ENCODE results near the gene TCAIM. TPM values are rescaled to one million over a fixed set of nuclear protein-coding genes. Genes with fewer than 3 reads are reported as not detected.
"Not testable (repeated sequence)": the region's sequence is repeated elsewhere in the genome, so short reads cannot be mapped to it uniquely, and the experiment has no call there.

Gene TCAIM
- total RNA-seq, 1 donor from 2014 or later, result 20.5 TPM

DNA sequence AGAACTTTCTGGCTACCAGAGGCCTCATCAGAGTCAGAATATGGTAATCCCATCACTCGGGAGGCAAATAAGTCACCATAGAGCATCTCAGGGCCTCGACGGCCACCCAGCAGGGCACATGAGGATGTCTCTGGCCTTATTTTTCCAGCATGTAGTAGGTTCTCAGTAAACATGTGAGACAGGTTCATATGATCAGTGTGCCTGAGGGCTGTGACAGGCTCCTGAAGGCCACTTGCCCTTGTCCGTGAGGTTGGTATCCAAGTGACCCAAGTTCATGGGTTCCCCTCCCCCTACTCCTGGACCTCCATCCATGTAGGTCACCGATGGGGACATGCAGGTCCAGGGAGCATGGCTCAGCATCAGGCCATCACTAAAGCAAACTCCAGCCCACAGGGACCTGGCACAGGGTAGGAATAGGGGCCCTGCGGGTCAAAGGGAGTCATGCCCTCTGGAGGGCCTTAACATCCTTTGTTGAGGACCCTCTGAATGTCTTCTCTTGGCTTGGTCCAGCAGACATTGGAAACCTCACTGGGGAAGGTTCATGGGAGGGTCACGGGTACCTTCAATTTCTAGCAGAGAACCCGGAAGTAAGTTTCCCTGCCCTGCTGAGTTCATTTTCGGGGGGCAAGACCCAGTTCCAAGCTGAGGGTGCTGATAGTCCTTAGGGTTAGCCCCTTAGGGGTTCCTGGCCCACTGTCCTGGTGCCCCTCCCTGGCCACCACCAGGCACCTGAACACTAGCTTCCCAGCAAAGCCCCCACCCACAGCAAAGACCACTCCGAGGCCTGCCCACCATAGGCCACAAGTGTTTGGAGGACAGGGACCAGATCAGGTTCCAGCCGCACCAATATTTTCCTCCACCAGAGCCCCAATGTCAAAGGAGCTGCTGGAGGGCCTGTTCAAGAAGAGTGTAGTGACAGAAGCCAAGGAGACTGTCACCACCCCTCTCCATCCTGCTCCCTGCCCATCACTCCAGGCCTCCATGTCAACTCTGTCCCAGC is 77.8 kb downstream of the TCAIM start:
- no peak for ATAC-seq

DNA sequence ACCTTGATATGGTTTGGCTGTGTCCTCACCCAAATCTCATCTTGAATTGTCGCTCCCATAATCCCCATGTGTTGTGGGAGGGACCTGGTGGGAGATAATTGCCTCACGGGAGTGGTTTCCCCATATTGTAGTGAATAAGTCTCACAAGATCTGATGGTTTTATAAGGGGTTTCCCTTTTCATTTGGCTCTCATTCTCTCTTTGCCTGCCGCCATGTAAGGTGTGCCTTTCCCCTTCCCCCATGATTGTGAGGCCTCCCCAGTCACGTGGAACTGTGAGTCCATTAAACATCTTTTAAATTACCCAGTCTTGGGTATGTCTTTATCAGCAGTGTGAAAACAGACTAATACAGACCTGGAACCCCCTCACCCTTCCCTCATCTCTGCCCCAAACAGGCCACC is 79.6 kb downstream of the TCAIM start:
- ATAC-seq, result not testable (repeated sequence)

DNA sequence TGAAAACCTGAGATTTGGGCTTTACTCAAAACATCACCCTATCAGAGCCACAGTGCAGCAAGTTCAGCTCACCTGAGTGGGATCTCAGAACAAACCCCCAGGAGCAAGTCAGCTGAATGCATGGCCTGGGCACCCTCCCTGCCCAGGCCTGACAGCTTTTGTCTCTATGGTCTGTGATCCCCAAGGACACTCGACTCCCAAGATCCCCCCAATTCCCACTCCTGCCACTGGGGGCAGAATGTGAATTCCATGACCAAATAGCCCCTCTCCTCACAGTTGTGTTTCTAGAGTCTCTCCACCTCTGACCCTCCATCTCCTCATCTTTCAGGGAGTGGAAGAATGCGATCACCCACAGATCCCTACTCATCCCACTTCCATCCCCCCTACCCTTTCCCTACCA is 80.0 kb downstream of the TCAIM start:
- no peak for ATAC-seq

DNA sequence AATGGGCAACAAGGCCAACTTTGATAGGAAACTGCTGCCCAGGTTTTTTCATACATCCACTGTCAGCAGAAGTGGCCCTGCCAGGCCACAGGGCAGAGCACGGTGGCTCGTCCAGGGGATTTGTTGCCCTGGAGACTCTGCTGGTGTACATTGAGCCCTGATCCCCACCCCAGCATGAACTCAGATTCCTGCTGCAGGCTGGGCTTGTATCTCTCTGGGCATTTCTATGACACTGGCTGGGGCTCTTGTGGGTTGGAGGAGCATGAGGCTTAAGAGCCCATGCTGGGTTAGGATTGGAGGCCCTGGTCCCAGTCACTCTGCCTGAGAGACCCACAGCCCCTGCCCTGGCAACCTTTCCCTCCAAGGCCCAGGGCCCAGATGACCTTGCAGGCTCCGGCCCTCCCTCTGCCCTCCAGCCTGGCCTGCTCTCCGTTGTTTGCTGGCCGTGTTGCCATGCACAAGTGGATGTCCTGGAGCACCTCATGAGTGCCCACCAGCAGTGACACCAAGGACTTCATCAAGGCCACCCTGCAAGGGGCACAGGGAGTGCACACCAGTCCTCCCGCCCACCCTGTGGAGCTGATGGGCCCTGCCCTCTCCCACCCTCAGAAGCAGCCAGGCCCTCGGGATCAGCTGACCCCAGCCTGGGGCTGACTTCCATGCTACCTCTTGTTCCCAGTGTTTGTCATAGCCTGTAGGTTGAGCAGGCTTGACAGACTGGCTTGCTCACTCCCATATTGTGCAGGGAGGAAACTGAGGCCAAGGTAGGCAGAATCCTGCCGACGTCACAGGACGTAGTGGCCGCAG is 80.8 kb downstream of the TCAIM start:
- ATAC-seq, result no peak

DNA sequence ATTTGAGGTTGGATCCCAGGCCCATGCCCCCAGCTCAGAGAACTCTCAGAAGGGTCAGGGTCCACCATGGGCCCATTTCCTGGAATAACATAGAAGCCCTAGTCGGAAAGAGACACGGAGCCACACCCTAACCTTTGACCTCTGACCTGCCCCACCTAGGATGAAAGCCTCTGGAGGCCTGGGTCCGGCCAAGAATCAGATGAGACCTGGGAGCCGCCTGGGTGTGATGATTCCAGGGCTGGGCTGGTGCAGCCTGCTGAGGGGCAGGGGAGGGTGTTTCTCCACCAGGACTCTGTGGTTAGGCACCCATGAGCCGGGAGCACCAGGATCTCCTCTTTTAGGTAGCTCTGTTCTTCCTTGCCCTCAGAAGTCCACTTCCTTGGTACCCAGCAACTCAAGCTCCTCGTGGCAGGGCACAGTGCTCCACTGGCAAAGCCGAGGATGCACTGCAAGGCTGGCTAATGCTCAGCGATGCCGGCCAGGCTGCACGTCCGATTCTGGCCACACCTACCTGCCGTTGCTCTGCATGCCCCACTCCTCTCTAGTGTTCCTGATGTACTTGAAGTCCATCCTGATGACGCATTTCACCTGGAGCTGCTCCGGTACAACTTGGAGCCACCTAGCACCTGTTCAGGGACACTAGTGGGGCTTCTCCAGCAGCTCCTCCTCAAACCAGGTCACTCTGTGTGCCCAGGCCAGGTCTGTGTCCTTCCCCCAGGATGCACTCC is 81.5 kb downstream of the TCAIM start:
- ATAC-seq, result no peak

DNA sequence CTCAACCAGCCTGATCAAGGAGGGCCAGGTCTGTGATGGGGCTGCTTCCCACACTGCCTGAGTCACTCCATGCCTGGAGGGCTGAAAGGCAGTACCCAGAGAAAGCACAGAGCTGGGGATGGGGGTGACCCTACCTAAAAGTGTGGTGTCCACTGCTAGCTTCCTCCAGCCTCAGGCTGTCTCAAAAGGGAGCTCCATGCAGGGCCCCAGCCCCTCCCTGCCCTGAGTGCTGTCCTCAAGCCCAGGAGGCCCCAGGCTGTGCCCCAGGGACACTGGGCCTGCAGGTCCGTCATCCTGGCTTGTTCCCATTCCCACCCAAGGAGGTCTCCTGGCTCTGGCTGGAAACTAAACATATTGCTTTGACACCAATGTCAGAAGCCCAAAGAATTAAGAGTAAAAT is 82.1 kb downstream of the TCAIM start:
- no peak for ATAC-seq

DNA sequence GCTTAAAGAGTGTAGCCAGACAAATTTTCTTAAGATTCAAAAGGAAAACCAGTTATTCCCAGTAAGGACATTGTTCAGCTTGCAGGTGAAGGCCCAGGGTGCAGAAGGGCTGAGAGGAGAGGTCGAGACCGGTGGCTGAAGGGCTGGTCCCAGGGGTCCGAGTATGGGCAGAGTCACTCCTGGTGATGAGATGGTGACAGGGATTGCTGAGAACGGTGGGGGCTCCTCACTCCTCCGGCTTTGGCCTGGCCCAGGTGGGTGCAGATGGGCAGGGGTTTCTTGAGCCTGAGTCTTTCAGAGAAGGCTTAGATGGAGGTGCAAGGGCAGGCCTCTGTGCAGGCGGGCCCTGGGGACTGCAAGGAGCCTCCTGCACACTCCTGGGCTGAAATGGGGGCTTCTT is 82.7 kb downstream of the TCAIM start:
- no peak for ATAC-seq

DNA sequence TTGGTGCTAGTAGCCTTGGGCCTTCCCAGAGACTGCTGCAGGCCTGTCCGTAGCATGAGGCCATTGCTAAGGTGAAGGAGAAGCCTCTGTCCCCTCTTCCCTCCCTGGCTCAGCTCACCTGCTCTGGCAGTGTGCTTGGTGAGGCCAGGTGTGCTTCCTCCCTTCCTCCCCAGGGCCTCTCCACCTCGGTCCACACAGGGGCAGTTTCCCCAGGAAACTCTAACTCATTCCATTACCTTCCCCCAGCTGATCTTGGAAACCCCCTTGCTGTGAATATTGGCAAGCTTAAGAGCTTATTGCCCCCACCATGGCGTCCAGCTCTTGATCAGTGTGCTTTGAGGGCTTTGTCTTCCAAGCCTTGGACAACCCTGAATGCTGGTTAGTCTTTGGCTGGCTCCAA is 86.2 kb downstream of the TCAIM start:
- no peak for ATAC-seq

DNA sequence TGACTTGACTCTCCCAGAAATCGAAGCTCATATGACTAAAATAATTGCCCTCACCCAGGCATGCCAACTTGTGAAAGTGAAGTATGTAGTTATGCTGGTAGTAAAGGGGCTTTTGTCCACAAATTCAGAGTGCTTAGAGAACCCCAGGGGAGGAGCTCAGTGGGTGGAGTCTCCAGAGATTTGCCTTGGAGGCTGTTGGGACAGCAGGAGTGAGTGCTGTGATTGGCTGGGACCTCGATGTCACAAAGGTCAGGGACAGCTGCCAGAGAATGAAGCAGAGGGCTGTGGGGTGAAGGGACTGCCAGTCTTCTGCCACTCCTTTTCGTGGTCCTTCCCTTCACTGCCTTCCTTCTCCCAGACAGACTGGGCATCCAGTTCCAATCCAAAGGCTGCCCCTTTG is 89.1 kb downstream of the TCAIM start:
- no peak for ATAC-seq

DNA sequence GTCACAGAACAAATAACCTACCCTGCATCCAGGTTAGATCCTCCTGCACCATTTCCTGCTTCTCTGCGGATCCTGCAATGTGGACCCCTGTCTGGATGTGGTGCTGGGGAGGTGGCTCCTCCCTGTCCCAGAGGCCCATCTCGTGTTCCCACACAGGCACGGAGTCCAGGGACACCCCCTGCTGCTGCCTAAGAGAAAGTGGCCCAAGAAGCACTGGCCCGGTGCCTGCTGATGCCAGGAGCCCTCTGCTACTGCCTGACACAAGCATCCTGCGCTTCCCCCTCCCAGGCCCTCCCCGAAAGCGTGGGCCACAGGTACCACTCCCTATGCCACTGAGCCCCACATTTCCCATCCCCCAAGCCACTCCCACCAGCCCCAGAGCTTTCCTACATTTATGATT is 90.3 kb downstream of the TCAIM start:
- ATAC-seq, result no peak

DNA sequence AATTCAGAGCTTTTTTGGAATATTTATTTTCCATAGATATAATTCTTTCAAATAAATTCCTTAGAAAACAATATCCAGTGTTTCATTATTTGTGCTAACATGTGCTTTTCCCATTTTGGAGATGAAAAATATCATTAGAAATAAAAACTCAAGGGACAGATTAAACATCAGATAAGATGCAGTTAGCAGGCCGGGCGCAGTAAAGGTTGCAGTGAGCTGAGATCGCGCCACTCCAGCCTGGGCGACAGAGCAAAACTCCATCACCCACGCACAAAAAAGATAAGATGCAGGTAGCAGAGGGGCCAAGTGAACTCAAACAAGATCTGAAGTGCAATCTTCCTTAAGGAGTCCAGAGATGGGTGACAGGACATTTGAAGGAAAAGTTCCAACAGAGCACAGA is 90.9 kb downstream of the TCAIM start:
- ATAC-seq, result no peak

DNA sequence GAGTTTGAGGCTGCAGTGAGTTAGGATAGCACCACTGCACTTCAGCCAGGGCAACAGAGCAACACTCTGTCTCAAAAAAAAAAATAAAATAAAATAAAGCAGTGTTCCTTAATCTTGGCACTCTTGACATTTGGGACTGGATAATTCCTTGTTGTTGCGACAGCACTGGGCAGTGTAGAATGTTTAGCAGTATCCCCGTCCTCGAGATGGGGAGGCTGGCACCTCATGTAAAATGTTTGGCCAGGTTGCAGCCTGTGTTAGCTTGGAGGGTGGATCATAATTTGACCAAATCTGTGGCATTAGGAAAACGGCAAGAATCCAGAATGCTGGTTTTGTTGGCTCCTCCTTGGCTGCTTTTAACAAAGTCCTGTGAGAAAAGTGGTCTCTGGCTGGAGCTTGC is 91.9 kb downstream of the TCAIM start:
- no peak for ATAC-seq

DNA sequence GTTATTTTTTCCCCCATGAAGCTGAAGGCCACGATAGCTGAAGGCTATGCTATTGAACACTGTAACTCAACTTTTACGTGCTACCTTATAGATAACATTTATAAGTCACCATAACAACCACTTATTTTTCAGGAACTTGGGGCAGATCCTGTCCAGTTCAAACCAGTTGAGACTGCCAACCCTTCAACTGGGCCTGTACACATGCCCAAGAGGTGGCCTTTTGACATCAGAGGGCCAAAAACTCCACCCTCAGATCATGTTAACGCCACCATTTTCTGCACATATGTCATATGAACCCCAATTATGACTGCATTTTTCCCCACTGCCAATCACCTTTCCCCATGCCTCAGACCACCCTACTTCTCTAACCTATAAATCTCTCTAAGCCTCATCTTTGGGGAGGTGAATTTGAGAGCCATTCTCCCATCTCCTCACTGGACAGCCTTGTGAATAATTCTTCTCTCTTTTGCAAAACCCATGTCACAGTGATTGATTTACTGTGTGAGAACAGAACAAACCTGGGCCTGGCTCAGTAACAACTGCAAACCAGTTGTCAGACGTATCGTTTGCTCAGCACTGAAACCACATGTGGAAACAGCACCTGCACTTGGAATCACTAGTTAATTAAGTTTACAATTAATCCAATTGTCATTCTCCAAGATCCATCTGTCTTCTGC is 96.4 kb downstream of the TCAIM start:
- ATAC-seq, result no peak

DNA sequence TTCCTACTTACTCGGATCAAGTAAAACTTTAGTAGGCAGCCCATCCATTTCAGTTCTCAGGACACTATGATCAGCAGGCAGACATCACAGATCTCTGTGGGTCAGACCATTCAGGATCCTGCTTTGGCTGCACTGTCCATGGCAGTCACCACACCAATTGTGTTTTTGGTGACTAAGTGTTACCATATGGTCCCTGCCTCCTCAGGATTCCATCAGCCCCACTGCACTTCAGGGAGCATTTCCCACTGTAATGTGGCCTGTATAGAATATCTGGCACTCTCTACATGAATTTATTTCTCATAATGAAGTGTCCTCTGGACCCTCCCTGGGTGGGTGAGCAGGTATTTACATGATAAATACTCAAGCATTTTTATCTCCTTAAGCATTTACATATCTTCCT is 97.6 kb downstream of the TCAIM start:
- ATAC-seq, result no peak

DNA sequence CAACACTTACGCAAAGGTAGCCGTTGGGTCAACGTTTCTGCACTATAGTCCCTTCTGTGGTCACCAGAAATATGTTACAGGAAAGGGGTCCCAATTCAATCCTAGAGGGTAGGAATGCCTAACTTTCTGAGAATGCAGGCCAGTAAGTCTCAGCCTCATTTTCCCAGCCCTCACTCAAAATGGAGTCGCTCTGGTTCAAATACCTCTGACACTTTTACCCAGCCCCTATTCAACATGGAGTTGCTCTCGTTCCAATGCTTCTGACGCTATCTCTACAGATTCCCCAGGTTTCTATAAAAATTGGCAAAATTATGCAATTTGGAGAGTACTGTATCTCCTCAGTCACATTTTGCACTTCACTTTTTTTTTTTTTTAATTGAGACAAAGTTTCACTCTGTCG is 99.2 kb downstream of the TCAIM start:
- ATAC-seq, result no peak

DNA sequence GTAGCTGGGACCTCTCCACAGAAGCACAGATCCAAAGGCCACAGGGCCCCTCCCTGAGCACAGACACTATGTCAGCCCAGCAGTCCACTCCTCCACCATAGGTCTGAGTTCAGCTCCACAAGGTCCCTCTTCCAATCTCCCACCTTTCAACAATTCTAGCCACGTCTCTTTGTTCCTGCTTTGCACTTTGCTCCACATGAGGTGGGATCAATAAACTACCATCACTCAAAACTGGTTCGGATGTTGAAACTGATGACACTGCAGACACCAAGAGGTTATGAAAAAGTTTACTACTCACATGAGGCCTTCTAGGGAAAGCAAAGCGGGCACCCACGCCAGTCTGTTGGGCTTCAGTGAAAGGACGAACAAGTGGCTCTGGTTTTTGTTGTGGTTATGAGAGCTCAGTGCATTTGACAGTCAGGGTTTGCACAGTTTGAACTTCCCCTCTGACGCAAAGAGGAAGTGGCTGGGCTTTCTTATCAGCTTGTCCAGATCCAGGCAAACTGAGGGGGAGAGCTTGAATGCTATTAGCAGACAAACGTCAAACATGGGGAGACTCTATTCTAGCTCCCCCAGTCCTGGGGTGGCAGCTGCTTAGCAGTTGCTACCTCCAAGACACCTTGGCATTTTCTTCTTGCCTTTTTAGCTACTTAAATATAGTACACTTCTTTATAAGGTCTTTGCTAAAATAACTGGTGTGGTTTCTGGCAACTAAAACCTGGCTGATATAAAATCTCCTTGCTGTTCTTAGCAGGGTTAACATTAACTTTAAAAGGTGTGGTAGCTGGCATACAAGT is 101.1 kb downstream of the TCAIM start:
- ATAC-seq, result peak; percentile 69

DNA sequence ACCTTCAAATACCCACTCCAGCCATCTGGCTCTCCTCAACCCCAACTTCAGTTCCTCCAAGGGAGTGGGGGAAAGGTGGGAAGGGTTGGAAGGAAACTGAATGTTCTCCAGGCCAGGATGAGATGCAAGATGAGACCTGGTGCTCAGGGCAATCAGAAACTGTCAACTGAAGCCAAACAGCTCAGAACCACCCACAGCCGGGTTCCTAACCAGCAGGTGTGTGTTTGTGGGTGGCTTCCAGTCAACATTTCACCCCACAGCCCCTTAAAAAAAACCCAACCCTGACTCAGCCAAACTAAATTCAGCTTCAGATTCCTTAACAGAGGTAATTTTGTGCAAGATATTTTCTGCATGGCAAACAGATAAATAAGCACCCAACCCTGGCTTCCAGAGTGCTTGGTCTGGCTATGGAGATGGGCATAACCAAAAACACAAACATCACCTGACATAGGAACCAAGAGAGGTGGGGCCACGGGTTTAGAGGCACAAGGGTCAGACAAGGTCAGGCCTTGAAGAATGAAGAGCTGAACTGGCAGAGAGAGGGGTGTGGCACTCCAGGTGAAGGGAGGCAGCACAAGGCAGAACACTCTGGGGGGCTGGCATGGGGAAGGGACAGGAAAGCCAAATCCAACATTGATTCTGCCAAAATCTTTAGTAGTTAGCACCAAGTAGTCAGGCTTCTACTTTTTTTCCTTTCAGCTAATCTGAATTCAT is 104.2 kb downstream of the TCAIM start:
- no peak for ATAC-seq

DNA sequence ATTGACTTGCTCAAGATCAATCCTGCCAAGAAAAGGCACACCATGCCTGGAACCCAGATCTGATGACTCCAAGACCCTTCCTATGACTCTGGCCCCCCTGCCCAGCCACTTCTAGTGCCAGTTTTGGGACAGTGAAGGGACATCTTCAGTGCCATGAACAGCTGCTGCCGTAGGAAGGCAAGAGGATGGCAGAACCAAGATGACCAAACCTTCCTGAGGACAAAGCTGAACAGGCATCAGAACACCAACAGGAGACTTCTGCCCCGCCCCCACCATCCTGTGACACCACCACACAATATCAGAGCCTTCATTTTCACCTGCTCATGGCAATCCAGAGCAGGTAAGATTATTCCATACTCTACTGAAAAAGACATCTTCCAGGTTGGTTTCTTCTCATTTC is 105.9 kb downstream of the TCAIM start:
- ATAC-seq, result no peak

DNA sequence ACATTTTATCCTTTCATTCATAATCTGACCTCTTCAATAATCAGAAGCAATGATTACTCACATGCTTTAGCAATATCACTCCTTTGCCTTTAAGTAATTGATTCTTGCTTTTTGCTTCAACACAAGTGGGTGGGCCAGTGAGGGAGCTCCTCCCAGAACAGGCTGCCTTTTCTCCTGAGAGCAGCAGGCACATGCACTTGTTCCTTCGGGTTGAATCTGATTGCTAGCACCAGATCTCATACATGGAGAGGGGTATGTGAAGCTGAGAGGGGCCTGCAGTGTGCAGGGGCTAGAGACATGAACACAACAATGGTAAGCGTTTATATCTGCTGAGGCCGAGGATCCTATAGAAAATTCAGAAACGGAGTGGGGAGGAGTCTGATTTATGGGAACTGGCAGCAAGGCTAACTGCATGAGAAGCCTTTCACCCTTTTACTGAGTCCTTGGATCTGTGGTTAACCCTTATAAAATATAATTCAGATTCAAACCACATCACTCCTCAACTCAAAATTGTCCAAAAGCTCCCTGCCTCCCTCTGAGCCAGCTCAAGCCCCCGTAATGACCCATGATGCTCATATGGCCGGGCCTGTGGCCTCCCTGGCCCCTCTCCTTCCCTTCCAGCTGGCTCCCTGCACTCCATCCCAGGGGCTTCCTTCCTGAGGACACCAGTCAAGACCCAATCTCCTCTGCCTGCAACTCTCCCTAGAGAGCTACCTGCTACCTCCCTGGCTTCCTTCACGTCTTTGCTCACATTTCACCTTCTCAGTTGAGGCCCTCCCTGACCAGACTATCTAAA is 106.5 kb downstream of the TCAIM start:
- ATAC-seq, result no peak

DNA sequence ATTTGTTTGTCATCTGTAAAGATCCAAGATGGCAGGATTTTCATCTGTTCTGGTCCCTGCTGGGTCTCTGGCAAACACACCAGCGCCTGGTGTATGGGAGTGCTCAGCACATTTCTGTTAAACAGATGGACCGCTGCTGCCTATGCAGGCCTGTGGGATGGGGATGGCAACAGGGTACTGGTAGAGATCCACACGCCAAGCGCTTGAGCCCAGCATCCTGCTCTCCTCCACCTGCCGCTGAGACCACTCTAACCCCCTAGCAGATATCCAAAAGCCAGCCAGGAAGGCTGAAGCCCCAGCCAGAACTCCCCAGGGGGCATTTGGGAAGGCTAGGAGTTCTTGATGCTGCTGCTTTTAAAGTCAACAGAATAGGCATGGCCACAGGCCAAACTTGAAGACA is 107.2 kb downstream of the TCAIM start:
- ATAC-seq, result no peak

Data from esophagus mucosa (tissue), 1 donor.